Measurements from ENCODE around the gene CETP. TPM values are rescaled to one million over a fixed set of nuclear protein-coding genes. Genes with fewer than 3 reads are reported as not detected.

CETP gene
- total and polyA plus RNA-seq, 2 of the 13 experiments (the other 11 are each of a cell fraction or from before 2014, with no cell fraction given): 0.31 to 9.8 TPM

DNA sequence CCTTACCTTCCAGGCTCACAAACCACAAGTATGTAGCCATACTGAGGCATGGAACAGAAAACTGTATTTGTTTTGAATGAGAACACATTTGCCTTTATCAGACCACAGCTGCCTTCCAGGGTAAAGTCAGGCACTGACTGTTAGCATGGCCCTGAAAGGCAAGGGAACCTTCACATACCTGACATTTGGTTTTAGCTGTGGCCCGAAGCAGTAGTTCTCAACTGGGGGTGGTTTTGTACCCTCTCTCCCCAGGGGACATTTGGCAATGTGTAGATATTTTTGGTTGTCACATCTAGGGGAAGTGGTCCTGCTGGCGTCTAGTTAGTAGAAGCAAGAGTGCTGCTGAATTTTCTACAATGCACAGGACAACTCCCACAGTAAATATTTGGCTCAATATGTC is 20.7 kb upstream of the CETP start (continued):
- TF ChIP-seq RBM22 (optimal IDR thresholded peaks at IDR 0.05; ENCODE audit: low read length) (peak; percentile 91), POLR2A (IDR thresholded peaks at IDR 0.05; ENCODE audit: insufficient read depth in 1 of 2, low read depth in 2 of 2, low read length in 2 of 2) (peak; percentile 40 to 79; a peak in 3 of 4 replicates), ZC3H13 (CRISPR knock-in tag; IDR thresholded peaks at IDR 0.05) (0 out of 2 replicates have a peak, but pooled peaks have one; percentile 38), SSRP1 (CRISPR knock-in tag; IDR thresholded peaks at IDR 0.05) (peak; percentile 82; the same call in 1 of the 2 replicates), POLR2AphosphoS5 (IDR thresholded peaks at IDR 0.05; ENCODE audit: low read depth, low read length) (peak; percentile 61)

DNA sequence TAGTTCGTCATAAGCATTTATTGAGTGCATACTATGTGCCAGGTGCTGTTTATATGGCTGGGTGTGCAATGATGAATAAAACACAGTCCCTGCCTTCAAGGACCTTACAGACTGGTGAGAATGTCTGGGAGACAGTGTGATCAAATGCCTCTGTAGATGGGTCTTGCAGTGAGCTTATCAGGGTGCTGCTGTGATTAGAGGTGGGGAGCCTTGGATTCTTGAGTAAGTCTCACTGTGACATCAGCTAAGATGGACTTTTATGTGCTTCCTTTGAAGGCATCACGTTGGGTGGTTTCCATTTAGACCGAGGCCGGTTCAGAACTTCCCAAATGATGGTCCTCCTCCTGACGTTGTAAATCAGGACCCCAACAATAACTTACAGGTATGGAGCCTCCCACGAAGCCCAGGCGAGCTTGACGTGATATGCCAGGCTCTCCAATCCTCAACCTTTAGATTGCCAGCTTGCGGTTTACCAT is 19.9 kb upstream of the CETP start:
- H3K4me3 ChIP-seq (replicated peaks in 1 of 3; ENCODE audit: insufficient read depth in 1 of 3, low read depth in 2 of 3, low read length in 3 of 3): no peak overlapping the region
- ChIA-PET POLR2A (interaction anchor here (1.8 to 3.1 kb wide), 3 partner anchors 9 to 22 kb away, joined by 6 to 24 read pairs (median 7); partner anchors contain the start of gene HERPUD1), CTCF (ENCODE audit: low intra/inter-chr PET ratio, low total read pairs) (no interaction called here)
- peaks cover 18% of the 10 kb centered on the region for H3K79me2 ChIP-seq (ENCODE audit: insufficient read depth, low read length)
- no TSS peak for BruUV-seq (replicated peaks)
- H3K4me1 ChIP-seq (ENCODE audit: insufficient read depth, low read length): peaks cover 44% of the 10 kb centered on the region
- FAIRE-seq: no peak
- DNase-seq (ENCODE audit: low spot score): no peak
- H3K36me3 ChIP-seq (replicated peaks in 1 of 2; ENCODE audit: control insufficient read depth in 1 of 2, insufficient read depth in 2 of 2, low read length in 2 of 2): peaks cover 47 to 80% of the 10 kb centered on the region in 2 experiments
- 86% methylated on average over 9 of the region's 9 CpGs for WGBS (ENCODE audit: low lambda C conversion rate)
- H3K9ac ChIP-seq (ENCODE audit: insufficient read depth, low read depth, low read length): no peak overlapping the region
- no peak overlapping the region for H3K4me2 ChIP-seq (ENCODE audit: low read depth, low read length)
- no peak overlapping the region for H3K27ac ChIP-seq (ENCODE audit: extremely low read length, insufficient read depth, low read length)
- no peak overlapping the region for H2AFZ ChIP-seq (ENCODE audit: low read length)
- intact Hi-C loops (cut with micrococcal nuclease; ENCODE audit: unreplicated experiment) (no loop called here), in situ Hi-C loops (cut with HindIII; ENCODE audit: extremely low pct_ligation_motif_present, low pct_unique_long_range_greater_than_20kb) (no loop called here)
- ATAC-seq: no peak
- no peaks in the 10 kb centered on the region for H3K9me3 ChIP-seq (ENCODE audit: low read length)
- H4K20me1 ChIP-seq (ENCODE audit: insufficient read depth, low read length): peaks cover 70% of the 10 kb centered on the region
- H3K27me3 ChIP-seq (ENCODE audit: control insufficient read depth in 1 of 2, insufficient read depth in 2 of 2, low read length in 2 of 2): no peaks in the 10 kb centered on the region
- peak; percentile 97 for TF ChIP-seq SSRP1 (CRISPR knock-in tag; IDR thresholded peaks at IDR 0.05)
- no peak for TF ChIP-seq SMAD1 (CRISPR knock-in tag; IDR thresholded peaks at IDR 0.05; ENCODE audit: borderline replicate concordance, low read depth)
- no peak for TF ChIP-seq ATRX (CRISPR knock-in tag; IDR thresholded peaks at IDR 0.05; ENCODE audit: borderline replicate concordance)
- TF ChIP-seq POLR2AphosphoS5 (IDR thresholded peaks at IDR 0.05; ENCODE audit: low read depth, low read length): peak; percentile 44; the same call in 1 of the 2 replicates
- TF ChIP-seq POLR2G (IDR thresholded peaks at IDR 0.05; ENCODE audit: low read depth, low read length): peak; percentile 74; the same call in 1 of the 2 replicates
- TF ChIP-seq, protein P1, sequence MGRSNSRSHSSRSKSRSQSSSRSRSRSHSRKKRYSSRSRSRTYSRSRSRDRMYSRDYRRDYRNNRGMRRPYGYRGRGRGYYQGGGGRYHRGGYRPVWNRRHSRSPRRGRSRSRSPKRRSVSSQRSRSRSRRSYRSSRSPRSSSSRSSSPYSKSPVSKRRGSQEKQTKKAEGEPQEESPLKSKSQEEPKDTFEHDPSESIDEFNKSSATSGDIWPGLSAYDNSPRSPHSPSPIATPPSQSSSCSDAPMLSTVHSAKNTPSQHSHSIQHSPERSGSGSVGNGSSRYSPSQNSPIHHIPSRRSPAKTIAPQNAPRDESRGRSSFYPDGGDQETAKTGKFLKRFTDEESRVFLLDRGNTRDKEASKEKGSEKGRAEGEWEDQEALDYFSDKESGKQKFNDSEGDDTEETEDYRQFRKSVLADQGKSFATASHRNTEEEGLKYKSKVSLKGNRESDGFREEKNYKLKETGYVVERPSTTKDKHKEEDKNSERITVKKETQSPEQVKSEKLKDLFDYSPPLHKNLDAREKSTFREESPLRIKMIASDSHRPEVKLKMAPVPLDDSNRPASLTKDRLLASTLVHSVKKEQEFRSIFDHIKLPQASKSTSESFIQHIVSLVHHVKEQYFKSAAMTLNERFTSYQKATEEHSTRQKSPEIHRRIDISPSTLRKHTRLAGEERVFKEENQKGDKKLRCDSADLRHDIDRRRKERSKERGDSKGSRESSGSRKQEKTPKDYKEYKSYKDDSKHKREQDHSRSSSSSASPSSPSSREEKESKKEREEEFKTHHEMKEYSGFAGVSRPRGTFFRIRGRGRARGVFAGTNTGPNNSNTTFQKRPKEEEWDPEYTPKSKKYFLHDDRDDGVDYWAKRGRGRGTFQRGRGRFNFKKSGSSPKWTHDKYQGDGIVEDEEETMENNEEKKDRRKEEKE (IDR thresholded peaks at IDR 0.05): no peak
- TF ChIP-seq RBFOX2 (IDR thresholded peaks at IDR 0.05; ENCODE audit: low read depth, low read length): peak; percentile 57
- TF ChIP-seq, protein P2, sequence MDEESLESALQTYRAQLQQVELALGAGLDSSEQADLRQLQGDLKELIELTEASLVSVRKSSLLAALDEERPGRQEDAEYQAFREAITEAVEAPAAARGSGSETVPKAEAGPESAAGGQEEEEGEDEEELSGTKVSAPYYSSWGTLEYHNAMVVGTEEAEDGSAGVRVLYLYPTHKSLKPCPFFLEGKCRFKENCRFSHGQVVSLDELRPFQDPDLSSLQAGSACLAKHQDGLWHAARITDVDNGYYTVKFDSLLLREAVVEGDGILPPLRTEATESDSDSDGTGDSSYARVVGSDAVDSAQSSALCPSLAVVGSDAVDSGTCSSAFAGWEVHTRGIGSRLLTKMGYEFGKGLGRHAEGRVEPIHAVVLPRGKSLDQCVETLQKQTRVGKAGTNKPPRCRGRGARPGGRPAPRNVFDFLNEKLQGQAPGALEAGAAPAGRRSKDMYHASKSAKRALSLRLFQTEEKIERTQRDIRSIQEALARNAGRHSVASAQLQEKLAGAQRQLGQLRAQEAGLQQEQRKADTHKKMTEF (CRISPR knock-in tag; IDR thresholded peaks at IDR 0.05): 0 out of 2 replicates have a peak, but pooled peaks have one; percentile 33
- TF ChIP-seq ZFX (CRISPR knock-in tag; IDR thresholded peaks at IDR 0.05; ENCODE audit: low read depth): no peak
- TF ChIP-seq HNF4G (IDR thresholded peaks at IDR 0.05; ENCODE audit: borderline replicate concordance, low read depth, low read length): no peak
- no peak for TF ChIP-seq HNF4G (CRISPR knock-in tag; IDR thresholded peaks at IDR 0.05; ENCODE audit: borderline replicate concordance, low read depth)
- no peak for TF ChIP-seq ZKSCAN1 (IDR thresholded peaks at IDR 0.05; ENCODE audit: low read length)
- peak; percentile 86; the same call in 1 of the 2 replicates for TF ChIP-seq PAF1 (CRISPR knock-in tag; IDR thresholded peaks at IDR 0.05)
- no peak for TF ChIP-seq KLF16 (CRISPR knock-in tag; IDR thresholded peaks at IDR 0.05)
- no peak for TF ChIP-seq ZBTB7B (CRISPR knock-in tag; IDR thresholded peaks at IDR 0.05)
- TF ChIP-seq RBM22 (optimal IDR thresholded peaks at IDR 0.05; ENCODE audit: low read length): peak; percentile 82
- no peak for TF ChIP-seq LCORL (IDR thresholded peaks at IDR 0.05)
- no peak for TF ChIP-seq LCORL (CRISPR knock-in tag; IDR thresholded peaks at IDR 0.05)
- TF ChIP-seq ZNF556 (CRISPR knock-in tag; IDR thresholded peaks at IDR 0.05; ENCODE audit: borderline replicate concordance): no peak
- TF ChIP-seq ZNF12 (CRISPR knock-in tag; IDR thresholded peaks at IDR 0.05): no peak
